NCI-H2227 (cell line): ENCODE measurements around the gene DBH.

Source experiments
- DNase-seq: peaks from one replicate; lab custom pipeline; 2025; ENCODE audit not compliant: unreplicated experiment; lab: John Stamatoyannopoulos, UW

DBH gene

DNA sequence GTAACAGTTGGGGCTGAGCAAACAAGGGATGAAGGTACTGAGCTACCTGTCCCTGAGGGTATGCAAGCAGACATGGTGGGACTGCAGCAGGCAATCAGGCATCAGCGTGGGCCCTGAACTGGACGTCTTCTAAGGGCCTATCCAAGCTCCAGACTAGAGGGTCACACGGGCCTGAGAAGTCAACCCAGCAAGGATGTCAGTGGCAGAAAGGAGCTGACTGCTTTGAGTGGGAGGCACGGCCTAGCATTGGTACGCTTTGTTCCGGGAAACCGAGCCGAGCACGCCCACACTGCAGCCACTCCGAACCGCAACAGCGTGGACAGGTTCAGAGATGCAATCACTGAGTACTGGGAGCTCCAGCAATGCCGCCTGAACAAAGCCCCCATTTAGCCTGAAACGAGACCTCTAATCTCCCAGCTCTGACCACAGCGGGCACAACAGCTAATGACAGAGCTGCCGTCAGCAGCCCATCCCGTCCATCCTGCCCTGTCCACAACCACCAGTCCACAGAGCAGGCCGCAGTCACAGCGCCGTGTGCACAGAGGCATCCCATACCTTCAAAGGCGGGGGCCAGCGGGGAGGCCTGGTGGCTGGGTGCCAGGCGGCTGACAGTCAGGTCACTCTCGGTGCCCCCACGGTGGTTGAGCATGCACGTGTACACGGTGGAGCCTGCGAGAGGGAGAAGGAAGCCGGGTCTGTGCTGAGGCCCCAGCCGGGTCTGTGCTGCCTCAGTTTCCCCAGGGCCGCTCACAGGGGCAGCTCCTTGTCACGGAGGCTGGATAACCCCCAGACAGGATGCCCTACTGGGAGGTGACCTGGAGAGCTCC, 57.8 kb downstream of the DBH start:
- no peak for DNase-seq

DNA sequence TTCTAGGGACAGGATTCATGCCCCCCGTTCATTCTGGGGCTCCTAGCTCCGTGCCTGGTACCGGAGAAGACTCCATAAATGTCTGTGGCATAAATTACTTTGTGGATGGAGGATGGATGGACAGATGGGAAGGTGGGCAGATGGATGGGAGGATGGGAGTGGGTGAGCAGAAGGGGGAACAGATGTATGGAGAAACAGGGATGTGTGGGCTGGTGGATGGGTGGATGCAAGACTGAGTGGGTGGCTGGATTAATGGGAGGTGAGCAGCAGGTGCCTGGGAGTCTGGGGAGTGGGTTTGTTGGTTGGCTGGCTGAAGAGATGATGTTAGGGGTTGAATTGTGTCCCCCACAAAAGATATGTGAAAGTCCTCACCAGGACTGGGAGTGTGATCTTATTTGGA, 58.5 kb downstream of the DBH start:
- DNase-seq, result no peak

DNA sequence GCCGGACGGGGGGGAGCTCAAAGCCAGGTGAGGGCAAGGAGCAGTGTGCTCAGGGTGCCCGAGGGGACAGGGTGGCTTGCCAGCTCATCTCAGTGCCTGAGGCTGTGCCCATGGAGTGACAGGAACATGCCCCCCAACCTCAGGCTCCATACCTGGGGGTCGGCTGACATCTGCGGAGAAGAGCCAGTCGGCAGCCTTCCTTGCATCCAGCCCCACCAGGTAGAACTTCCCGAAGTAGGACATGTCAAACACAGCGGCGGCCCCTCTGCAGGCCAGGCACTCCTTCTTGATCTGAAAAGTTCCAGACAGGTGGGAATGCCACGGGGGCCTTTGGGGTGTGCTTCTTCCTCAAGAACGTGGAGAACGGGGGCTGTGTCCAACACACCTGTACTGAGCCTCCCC, 59.9 kb downstream of the DBH start:
- DNase-seq, result no peak

DNA sequence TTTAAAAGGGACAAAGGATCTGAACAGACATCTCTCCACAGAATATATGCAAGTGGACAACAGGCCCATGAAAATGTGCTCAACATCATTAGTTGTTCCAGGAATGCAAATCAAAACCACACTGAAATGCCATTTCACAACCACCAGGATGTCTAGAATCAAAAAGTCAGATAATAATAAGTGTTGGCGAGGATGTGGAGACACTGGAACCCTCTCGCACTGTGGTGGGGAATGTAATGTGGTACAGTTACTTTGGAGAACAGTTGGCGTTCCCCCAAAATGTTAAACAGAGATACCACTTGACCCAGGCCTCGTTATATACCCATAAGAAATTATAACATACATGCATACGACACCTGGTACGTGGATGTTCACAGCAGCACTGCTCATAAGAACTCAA, 63.4 kb downstream of the DBH start:
- DNase-seq, result no peak

DNA sequence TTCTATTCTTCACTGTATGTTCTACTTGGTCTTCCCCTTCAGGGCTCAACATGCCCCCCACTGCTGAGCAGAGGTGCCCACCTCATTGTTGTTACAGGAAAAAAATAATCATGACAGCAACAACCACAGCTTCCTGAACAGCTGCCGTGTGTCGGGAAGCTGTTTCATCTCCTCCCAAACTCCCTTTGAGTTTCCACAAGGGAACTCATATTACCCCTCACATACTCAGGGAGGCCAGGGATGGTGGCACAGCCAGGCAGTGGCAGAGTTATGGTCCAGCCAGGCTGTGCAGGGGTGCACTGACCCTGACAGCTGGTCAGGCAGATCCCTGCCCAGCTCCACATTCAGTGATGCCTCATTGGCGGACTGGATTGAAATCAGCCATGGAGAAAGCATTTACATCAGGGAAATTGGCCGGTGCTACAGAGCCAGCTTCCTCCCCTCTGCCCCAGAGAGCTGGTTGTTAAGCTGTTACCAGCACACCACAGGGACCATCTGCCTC, 64.7 kb downstream of the DBH start:
- DNase-seq, result no peak

DNA sequence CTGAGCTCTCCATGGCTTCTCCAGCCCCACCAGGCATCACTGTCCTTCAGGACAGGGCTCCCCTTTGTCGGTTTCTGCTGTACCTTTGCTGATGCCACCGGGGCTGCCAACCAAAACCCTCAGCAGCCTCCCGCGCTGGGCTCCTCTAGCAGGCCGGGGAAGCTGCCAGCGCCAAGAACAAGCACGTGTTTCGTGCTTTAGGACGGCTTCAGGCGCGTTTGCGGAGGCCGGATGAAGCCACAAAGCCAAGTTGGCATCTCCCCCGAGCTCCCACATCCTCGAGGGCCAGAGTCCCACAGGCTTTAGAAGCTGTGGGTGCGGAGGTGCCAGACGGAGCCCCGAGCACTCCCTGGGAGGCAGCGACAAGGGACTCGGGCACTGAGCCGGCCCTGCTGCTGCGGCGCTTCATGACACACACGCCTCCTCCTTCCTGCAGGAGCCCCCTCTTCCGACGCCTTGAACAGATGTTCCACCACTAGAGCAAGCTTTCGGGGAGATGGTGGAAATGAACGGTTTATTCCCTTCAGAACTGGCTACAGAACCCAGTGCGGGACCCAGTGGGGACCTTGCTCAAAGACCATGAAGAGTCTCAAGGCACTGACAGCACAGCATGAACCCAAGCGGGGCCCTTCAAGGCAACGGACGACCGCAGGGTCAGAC, 65.3 kb downstream of the DBH start:
- no peak for DNase-seq

DNA sequence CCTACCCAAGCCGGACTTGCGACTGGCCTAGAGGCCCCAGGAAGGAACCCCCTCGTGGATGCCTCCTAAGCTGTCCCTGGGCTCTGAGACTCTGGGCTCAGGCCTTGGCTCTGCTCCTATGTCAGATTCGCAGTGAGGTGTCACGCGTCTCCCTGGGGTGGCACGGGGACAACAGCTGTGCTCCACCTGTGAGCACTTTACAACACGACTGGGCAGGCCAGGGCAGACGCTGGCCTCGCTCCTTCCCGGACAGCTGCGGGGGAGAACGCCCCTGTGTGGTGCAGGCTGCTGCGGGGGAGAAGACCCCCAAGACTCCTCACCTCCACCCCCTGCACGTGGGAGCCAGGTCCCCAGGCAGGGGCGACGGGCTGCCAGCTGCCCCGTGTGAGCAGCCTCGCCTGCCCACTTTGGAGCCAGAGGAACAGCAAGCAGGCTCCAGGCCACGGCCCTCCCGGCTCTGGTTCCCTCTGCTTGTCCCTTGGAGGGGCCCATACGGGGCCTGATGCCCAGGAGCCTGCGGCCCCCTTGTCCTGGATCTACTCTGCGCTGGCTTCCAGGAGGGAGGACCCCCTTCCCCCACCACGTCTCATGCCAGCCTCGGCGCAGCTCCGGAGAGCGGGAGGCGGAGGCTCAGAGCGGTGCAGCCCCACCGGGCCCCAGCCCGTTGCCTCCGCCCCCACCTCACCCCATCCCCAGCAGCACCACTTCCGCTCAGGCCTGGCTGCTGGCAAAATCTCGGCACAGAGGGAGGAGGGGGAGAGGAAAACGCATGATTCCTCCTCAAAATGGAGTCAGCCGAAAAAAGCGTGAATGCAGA, 66.0 kb downstream of the DBH start:
- no peak for DNase-seq

DNA sequence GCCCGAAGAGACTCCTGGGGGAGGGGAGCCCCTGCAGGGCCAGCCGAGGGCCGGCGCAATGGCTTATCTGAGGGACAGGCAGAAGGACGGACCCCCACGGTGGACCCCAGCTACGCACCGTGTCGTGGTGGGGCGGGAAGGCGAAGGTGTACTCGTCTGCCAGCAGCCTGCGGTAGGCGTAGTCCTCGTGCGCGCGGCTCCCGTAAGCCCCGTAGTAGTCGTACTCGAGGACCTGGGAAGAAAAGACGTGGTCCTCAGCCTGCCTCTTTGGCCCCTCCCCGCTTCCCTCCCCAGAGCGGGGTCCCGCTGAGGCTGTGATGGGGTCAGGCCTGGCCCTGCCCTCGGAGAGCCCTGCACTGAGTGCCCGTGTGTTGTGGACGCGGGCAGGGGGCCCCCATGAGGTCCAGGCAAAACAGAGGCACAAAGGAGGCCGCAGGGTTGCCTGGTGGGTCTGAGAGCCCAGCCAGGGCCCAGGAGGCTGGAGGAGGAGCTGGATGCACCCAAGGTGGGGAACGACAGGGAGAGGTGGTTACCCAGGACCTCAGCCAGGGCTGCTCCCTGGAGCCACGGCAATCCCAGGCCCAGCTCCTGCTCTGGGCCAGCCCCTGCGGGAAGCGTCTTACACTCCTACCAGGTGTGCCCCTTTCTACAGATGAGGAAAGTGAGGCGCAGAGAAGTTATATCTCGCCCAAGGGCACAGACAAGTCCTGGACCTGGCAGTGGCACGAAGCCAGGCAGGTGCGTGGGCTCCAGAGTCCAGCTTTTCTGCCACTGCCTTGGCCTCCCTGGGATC, 66.8 kb downstream of the DBH start:
- no peak for DNase-seq

DNA sequence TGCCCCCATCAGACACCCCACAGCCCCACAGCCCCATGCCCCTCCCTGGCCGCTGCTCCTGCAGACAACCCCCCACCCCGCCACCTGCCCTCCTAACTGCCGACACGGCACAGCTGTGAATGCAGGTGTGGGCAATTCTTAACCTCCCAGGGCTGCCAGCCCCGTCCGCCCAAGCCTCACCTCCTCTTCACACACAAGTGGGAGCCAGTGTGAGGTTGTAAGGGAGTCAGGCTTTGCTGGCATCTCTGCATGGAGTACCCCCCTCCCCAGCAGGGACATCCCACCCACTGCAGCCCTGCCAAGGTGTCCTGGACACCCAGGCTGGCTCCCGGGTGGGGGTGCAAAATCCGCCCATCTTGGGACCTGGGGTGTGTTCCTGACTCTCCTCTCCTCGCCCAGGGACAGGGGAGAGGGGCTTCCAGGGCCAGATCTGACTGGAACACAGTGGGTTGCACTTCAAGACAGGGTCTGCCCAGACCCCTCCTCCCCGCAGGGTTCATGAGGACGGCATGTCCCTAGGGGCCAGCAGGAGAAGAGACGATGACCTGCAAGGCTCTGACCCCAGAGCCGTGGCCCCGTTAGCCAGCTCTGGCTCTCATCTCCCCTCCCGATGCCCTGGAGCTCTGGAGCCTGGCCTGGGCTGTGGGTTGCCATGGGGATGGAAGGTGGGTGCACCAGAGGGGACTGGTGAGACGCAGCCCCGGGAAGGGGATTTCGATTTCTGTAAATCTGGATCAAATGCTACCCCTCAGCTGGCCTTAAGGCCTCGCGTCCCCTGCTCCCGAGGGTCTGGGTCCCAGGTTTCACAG, 67.6 kb downstream of the DBH start:
- no peak for DNase-seq

DNA sequence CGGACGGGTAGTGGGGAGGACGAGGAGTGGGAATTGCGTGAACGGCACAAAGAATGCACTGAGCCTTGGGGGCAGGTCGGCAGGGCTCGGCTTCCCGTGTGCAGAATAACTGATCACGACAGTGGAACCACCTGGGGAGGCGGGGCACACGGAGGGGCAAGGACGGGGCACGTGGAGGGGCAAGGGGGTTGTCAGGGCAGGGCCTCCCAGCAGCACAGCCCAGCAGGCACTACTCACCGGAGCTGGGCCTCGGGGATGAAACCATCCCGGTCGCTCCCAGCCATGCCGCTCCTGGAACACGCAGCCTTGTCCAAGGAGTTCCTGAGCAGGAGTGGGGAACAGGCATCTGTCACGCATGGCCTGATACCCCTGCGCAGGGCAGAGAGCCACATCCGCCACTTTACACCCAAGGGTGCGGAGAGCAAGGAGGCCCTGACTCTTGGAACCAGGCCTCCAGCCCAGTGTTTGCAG, 68.6 kb downstream of the DBH start:
- DNase-seq, result no peak

DNA sequence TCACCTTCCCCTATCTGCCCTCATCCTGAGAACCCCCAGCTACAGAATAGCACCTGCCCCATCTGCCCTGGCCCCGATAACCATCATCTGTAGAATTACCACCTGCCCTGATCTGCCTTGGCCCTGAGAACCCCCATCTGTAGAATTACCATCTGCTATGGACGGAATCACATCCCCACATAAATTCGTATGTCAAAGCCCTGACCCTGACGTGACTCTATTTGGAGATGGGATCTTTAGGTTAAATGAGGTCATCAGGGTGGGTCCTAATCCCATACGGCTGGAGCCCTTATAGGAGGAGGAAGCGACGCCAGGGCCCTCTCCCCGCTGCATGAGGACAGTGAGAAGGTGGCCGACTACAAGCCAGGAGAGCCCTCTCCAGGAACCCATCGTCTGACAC, 69.4 kb downstream of the DBH start:
- no peak for DNase-seq

DNA sequence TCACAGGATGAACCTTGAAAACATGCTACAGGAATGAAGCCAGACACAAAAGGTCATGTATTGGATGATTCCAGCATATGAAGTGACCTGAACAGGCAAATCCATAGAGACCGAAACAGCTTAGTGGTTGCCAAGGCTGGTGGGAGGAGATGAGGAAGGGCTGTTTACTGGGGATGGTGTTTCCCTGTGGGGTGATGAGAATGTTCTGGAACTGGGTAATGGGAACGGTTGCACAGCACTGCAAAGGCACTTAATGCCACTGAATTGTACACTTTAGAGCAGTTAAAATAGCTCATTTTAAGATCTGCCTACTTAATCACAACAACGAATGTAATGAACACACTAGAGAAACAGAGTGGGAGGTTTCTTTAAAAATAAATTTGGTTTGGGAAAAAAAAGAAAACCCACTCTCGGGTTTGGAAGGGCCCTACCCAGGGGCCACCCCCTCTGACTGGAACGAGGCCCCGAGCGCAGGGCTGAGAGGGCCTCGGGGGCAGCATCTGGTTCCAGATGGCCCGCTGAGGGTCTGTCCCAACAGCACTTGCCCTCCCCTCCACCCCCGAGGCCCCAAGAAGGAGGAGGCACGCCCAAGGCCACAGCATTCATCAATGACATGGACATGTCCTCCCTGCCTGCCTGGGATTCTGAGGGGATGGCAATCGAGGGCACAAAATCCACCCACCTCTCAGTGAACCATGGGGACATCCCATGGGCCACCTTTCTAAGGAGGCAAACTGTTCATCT, 70.3 kb downstream of the DBH start:
- no peak for DNase-seq

DNA sequence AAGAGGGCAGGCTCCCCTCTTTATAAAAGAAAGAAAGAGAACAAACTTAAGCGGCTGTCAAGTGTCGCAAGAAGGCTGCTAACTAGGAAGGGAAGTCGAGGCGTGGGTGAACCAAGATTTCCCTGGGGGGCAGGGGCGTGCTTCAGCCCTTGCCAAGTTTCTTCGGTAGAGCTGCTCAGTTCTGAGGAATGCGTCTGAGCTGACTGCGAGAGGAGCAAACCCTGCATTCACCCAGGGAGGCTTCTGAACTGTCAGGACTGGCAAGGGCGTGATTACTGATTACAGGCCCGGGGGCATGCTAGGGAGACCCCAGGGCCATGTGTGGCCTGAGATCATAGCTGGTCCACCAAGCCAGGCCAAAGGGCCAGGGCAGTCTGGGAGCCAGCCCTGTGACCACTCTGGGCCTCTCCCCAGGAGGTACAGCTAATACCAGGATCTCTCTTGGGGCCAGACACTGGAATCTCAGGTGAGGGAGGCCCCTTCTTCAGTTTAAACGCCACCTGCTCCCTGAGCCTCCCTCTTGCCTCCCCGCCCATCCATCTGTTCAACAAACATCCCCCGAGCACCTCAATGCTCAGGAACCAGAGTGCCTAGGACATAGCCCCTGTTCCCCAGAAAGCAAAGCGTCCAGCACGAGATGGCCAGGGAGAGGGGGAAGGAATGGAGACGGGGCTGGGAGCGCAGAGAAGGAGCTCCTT, 71.1 kb downstream of the DBH start:
- DNase-seq, result no peak

DNA sequence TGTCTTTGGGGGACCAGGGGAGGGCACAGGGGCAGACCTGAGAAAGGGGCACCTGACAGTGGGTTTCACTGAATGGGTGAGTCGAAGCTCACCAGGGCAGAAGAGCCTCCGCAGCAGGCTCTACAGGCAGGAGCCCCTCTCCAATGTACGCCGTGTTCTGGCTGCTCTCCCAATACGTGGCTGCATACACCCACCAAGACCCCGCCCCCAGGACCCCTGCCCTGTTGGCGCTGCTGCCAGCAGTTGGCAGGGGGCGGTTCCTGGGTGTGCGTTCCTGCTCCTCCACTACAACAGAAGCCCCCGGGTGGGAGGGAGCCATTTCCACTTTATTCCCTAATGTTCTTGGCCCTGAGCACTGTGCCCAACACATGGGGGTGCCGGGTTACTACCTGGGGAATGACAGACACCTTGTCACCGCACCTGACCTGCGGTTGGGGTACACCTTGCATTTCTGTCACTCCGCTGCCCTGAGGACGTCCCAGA, 71.6 kb downstream of the DBH start:
- no peak for DNase-seq

DNA sequence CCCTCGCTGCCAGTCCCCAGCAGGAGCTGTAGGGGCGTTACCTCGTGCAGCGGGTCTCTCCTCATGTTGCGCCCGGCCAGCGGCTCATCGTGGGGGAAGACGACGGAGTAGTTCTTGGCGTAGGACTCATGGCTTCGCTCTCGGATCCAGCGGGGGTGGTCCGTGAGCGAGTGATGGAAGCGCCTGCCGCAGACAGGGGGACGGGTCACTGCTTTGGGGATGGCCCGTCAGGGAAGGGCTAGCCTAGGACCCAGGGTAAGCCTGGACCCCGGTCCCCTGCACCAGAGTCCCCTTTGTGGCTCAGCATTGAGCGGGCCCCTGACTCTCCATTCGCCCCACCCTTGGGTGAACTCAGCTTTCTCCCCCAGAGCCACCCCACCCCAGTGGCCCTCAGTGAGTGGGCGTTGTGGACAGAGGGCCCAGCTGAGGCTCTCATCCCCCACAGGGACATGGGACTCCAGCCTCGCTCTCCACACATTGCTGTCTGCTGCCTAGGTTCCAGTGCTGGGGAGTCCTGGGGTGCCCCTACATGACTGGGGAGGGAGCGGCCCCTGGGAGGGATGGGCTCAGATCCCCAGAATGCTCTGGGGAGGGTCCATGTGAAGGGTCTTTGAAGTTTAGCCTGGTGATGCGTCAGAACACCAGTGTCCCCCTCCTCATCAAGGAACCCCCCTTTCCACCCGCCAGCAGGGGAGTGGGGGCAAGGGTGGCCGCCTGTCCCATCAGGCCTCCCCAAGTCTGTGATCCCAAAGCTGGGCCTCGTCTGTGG, 72.3 kb downstream of the DBH start:
- DNase-seq, result no peak
